Keratinocyte (primary cell): ENCODE data around the gene TNFAIP8. TPM values are rescaled to one million over a fixed set of nuclear protein-coding genes. Genes with fewer than 3 reads are reported as not detected.

Experiments used
- DNase-seq: peaks from one replicate; pipeline ENCODE4 v3.0.0-alpha.2; 2011; ENCODE audit warnings: low read depth, missing footprints, low spot score
- FAIRE-seq: peaks from 2 replicates; lab custom pipeline; 2011; peaks lifted over from hg19 to GRCh38; lab: Jason Lieb, UNC
- H2AFZ ChIP-seq: 2 replicates; pipeline ENCODE4 v1.6.0; 2012; ENCODE audit warnings: low read length, control low read depth, inconsistent platforms; ENCODE audit not compliant: control insufficient read depth
- H3K27ac ChIP-seq: 2 replicates; pipeline ENCODE4 v1.5.1; 2011; ENCODE audit warnings: low read length; ENCODE audit not compliant: control insufficient read depth, insufficient read depth
- H3K27me3 ChIP-seq: 3 replicates; pipeline ENCODE4 v1.6.0; 2011; ENCODE audit warnings: low read length; ENCODE audit not compliant: control insufficient read depth, insufficient read depth; ENCODE audit errors: extremely low read depth
- H3K36me3 ChIP-seq, 2 experiments: 2 replicates in 1 of 2; 3 replicates in 1 of 2; pipeline ENCODE4 v1.5.1; 2011; ENCODE audit warnings: low read length in 2 of 2, mild to moderate bottlenecking in 1 of 2; ENCODE audit not compliant: control insufficient read depth in 2 of 2, insufficient read depth in 2 of 2; ENCODE audit errors: extremely low read depth in 1 of 2
- H3K4me1 ChIP-seq: 3 replicates; pipeline ENCODE4 v1.5.1; 2011; ENCODE audit warnings: low read length; ENCODE audit not compliant: control insufficient read depth, insufficient read depth; ENCODE audit errors: extremely low read depth
- H3K4me2 ChIP-seq: 3 replicates; pipeline ENCODE4 v1.6.0; 2011; ENCODE audit warnings: low read depth, low read length; ENCODE audit not compliant: control insufficient read depth, insufficient read depth; ENCODE audit errors: extremely low read depth
- H3K4me3 ChIP-seq, 3 experiments: fragments of 200-600 bp in 1 of 3; sonication (generic) in 1 of 3; 2 replicates in 2 of 3; 3 replicates in 1 of 3; pipeline ENCODE4 v1.5.1; 2011 to 2016; ENCODE audit warnings: low read length in 3 of 3, mild to moderate bottlenecking in 3 of 3, control low read depth in 2 of 3, inconsistent platforms in 1 of 3, low read depth in 1 of 3, mixed read lengths in 1 of 3, mixed run types in 1 of 3, moderate library complexity in 1 of 3; ENCODE audit not compliant: control insufficient read depth in 2 of 3, insufficient read depth in 2 of 3; ENCODE audit errors: extremely low read depth in 1 of 3
- H3K79me2 ChIP-seq: 2 replicates; pipeline ENCODE4 v1.6.0; 2012; ENCODE audit warnings: low read length; ENCODE audit not compliant: control insufficient read depth, insufficient read depth
- H3K9ac ChIP-seq: 3 replicates; pipeline ENCODE4 v1.6.0; 2011; ENCODE audit warnings: low read length; ENCODE audit not compliant: control insufficient read depth, insufficient read depth; ENCODE audit errors: extremely low read depth
- H3K9me1 ChIP-seq: 3 replicates; pipeline ENCODE4 v1.6.0; 2011; ENCODE audit warnings: low read length; ENCODE audit not compliant: control insufficient read depth, insufficient read depth; ENCODE audit errors: extremely low read depth
- H3K9me3 ChIP-seq: 2 replicates; pipeline ENCODE4 v1.5.1; 2012; ENCODE audit warnings: low read depth, low read length; ENCODE audit not compliant: control insufficient read depth
- H4K20me1 ChIP-seq: 3 replicates; pipeline ENCODE4 v1.6.0; 2011; ENCODE audit warnings: low read length; ENCODE audit not compliant: control insufficient read depth, insufficient read depth; ENCODE audit errors: extremely low read depth
- EZH2 ChIP-seq: IDR thresholded peaks from one replicate; pipeline ENCODE4 v1.6.1; 2012; ENCODE audit warnings: inconsistent platforms, mild to moderate bottlenecking, low read length, moderate library complexity
- dilution Hi-C: fragments of 300-500 bp; cut with MboI; formaldehyde crosslinking; loops from one replicate; pipeline ENCODE4 v1.7.0; 2020; ENCODE audit warnings: low sequenced_read_pairs; ENCODE audit not compliant: extremely low pct_ligation_motif_present
- polyA plus RNA-seq, 5 experiments: library from polyadenylated mRNA; depleted of rRNA in 3 of 5; stranded (reverse) in 3 of 5; stranded (forward) in 1 of 5; unstranded in 1 of 5; fragments of >200 nt; gene quantifications; 1 replicate in 1 of 5; 2 replicates in 3 of 5; 3 replicates in 1 of 5; pipeline versions ENCODE4 v1.2.1 to v1.2.3, GENCODE V29; 2011 to 2012; ENCODE audit warnings: missing spikeins in 2 of 5, low read depth in 1 of 5, low replicate concordance in 1 of 5
- TF ChIP-seq, protein P1 (sequence below), 3 experiments: IDR thresholded peaks in 1 of 3; conservative IDR thresholded peaks in 1 of 3; optimal IDR thresholded peaks in 1 of 3; 2 replicates in 2 of 3; 3 replicates in 1 of 3; pipeline versions ENCODE3 to v1.5.1; 2011; ENCODE audit warnings: low read length in 3 of 3, mild to moderate bottlenecking in 3 of 3, moderate library complexity in 2 of 3, control low read depth in 1 of 3, inconsistent platforms in 1 of 3; ENCODE audit not compliant: insufficient read depth in 2 of 3; ENCODE audit errors: extremely low read depth in 1 of 3

TNFAIP8 gene
- polyA plus RNA-seq, 1 donor (not counting 4 experiments of a cell fraction or from before 2014, with no cell fraction given): 20.8 TPM

DNA sequence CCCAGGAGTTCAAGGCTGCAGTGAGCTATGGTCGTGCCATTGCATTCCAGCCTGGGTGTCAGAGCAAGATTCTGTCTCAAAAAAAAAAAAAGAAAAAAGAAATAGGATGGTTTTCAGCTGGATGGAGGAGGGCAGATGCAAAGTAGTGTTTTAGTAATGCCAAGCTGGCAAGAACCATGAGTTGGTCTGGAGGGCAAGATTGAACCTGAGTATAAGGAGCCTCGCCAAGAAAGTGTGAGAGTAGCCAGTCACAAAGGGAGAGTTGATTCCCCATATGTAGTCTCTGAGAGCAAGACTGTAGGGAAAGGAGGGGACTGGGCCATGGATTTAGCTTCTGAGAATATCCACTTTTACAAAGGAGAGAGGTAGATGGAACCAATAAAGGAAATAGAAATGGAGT, 6.9 kb downstream of the TNFAIP8 start:
- dilution Hi-C loops: no loop called here
- no peak for DNase-seq

DNA sequence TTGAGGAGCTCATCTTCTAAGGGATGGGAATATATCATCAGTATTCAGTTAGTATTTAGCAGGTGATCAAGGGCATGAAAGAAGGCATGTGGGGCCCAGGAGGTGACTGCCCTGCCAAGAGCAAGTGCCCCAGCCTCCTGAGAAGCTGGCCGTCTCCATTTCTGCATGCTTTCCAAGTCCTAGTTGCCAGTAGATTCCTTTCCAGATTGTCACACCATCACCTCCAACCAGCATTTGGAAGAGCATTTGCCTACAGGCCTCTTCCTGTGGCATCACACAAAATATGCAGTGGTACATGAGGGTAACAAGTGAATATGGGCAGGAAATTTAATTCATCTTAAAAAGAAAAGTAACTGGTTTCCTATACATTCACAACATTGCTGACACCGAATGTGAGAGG, 7.5 kb downstream of the TNFAIP8 start:
- Histone ChIP-seq H3K79me2 (peaks cover 10% of the 10 kb centered on the region), H3K27me3 (no peaks in the 10 kb centered on the region), H4K20me1 (peaks cover 3% of the 10 kb centered on the region), H3K9me1 (peaks cover 2% of the 10 kb centered on the region), H3K4me2 (peak overlapping the region; percentile 15), H3K27ac (no peak overlapping the region), H3K4me1 (peaks cover 83% of the 10 kb centered on the region), H3K9ac (no peak overlapping the region), H2AFZ (no peak overlapping the region), H3K36me3 (no peaks in the 10 kb centered on the region), H3K4me3 (no peak overlapping the region), H3K9me3 (no peaks in the 10 kb centered on the region)
- FAIRE-seq (no peak), DNase-seq (no peak)
- TF ChIP-seq EZH2: no peak
- TF ChIP-seq, protein P1, sequence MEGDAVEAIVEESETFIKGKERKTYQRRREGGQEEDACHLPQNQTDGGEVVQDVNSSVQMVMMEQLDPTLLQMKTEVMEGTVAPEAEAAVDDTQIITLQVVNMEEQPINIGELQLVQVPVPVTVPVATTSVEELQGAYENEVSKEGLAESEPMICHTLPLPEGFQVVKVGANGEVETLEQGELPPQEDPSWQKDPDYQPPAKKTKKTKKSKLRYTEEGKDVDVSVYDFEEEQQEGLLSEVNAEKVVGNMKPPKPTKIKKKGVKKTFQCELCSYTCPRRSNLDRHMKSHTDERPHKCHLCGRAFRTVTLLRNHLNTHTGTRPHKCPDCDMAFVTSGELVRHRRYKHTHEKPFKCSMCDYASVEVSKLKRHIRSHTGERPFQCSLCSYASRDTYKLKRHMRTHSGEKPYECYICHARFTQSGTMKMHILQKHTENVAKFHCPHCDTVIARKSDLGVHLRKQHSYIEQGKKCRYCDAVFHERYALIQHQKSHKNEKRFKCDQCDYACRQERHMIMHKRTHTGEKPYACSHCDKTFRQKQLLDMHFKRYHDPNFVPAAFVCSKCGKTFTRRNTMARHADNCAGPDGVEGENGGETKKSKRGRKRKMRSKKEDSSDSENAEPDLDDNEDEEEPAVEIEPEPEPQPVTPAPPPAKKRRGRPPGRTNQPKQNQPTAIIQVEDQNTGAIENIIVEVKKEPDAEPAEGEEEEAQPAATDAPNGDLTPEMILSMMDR (optimal IDR thresholded peaks at IDR 0.05 in 1 of 3, IDR thresholded peaks at IDR 0.05 in 1 of 3, conservative IDR thresholded peaks at IDR 0.05 in 1 of 3; ENCODE audit: extremely low read depth in 1 of 3, insufficient read depth in 2 of 3, low read length in 3 of 3): no peak
- dilution Hi-C loops: no loop called here

More for the DNA sequence above, 6.9 kb downstream of the TNFAIP8 start:
- H3K4me1 ChIP-seq: peaks cover 78% of the 10 kb centered on the region
- peaks cover 2% of the 10 kb centered on the region for H3K9me1 ChIP-seq
- TF ChIP-seq, protein P1 (optimal IDR thresholded peaks at IDR 0.05 in 1 of 3, IDR thresholded peaks at IDR 0.05 in 1 of 3, conservative IDR thresholded peaks at IDR 0.05 in 1 of 3; ENCODE audit: extremely low read depth in 1 of 3, insufficient read depth in 2 of 3, low read length in 3 of 3): no peak
- no peak for TF ChIP-seq EZH2
- H2AFZ ChIP-seq: no peak overlapping the region
- H3K9ac ChIP-seq: no peak overlapping the region
- peaks cover 14% of the 10 kb centered on the region for H3K79me2 ChIP-seq
- peaks cover 3% of the 10 kb centered on the region for H4K20me1 ChIP-seq
- no peak overlapping the region for H3K4me2 ChIP-seq
- H3K36me3 ChIP-seq: no peaks in the 10 kb centered on the region
- H3K4me3 ChIP-seq: no peak overlapping the region
- no peaks in the 10 kb centered on the region for H3K27me3 ChIP-seq
- no peak for FAIRE-seq
- H3K9me3 ChIP-seq: no peaks in the 10 kb centered on the region
- H3K27ac ChIP-seq: no peak overlapping the region
